LNCaP clone FGC (cell line): ENCODE measurements around the gene CDKAL1.

ENCODE experiments used
- DNase-seq: peaks from one replicate; pipeline ENCODE4 v3.0.0-alpha.2; 2011; ENCODE audit warnings: low read depth
- H3K4me3 ChIP-seq: 2 replicates; pipeline ENCODE4 v1.5.1; 2011; ENCODE audit warnings: mild to moderate bottlenecking, low read depth, low read length, control low read depth
- CTCF ChIP-seq: IDR thresholded peaks from 2 replicates; pipeline ENCODE4 v1.5.1; 2012; ENCODE audit warnings: mild to moderate bottlenecking; ENCODE audit not compliant: control insufficient read depth, insufficient read depth; ENCODE audit errors: extremely low read depth

The CDKAL1 gene

GRCh38 chr6:21199262-21199661, 665.0 kb downstream of the CDKAL1 start:
- no peak for TF ChIP-seq CTCF
- H3K4me3 ChIP-seq, result no peak overlapping the region
- no peak for DNase-seq

DNA sequence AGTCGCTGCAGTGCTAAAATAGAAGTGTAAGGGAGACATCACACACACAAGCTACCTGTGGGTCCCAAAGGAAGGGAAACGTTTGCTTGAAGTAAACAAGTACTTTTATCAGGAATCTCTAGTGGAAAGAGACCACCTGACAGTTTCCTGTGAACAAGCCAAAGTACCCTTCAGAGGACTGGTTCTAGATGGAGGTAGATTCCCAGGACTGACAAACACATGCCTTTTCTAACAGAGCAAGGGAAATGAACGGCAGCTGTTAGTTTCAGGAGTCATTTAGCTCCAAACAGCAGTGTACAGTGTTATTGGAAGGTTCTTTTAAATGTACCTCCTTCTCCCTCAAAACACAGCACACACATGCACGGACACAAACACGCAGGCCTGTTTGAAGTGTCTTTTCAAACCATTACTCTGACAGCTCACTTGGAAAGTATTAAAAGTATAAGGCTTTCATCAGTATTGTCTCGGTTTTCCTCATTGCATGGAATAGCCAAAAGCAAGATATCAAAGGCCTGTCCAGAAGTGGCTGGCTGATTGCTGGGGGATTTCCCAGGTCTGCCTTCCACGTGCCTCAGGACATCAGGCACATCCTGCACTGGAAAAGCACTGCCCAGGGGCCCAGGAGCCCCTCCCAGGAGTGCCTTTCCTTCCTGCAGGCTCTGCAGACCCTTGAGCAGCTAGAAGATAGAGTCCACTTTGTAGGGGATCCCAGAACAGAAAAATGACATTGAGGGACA, 666.0 kb downstream of the CDKAL1 start:
- TF ChIP-seq CTCF, result no peak
- DNase-seq, result no peak
- H3K4me3 ChIP-seq, result no peak overlapping the region

DNA sequence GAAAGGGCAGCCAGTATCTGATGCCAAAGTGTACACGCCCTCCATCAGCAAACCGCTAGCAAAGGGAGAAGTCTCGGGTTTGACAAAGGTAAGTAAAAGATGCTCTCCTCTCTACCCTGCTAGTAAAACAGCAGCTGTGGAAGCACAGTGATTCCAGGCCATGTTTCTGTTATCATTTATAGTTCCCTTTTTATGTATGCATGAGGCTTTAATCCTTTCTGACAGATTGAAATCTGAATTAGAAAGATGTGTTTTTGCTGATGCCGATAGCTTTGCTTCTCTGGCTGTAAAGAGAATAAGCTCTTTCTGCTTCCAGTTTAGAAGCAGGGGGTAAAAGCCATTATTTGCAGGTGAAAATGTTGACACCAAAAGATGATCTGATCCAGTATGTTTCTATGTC, 666.9 kb downstream of the CDKAL1 start:
- no peak overlapping the region for H3K4me3 ChIP-seq
- no peak for DNase-seq
- TF ChIP-seq CTCF, result no peak

DNA sequence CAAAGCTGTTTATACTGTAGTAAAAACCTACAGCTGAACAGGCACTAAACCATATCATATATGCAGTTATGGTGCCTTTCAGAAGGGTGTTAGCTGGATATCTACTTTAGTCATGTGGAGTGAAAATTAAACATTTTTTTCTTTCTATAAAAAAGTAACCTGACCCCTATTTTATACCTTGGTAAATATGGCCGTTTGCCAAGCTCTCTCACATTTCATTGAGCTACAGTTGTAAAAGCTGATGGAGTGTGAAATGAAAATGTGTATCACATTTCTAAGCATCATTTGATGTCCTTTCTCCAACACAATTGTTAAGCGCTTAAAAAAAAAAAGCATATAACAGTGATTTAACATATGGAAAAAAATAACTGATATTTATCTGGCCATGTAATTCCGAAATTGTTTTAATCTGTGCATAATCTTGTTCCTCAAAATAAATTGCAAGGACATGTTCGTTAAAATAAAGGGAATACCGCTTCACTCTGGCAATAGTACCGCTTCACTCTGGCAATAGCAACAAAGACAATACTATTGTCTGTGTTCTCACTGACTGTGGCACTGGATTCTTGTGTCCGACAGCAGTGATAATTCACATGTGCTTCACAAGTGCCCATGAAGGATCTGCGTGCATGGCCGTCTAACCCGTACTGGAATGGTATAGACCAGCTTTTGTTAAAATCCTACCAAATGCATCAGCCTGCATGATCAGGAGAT, 667.5 kb downstream of the CDKAL1 start:
- peak; percentile 52 for DNase-seq
- TF ChIP-seq CTCF, result no peak
- no peak overlapping the region for H3K4me3 ChIP-seq

DNA sequence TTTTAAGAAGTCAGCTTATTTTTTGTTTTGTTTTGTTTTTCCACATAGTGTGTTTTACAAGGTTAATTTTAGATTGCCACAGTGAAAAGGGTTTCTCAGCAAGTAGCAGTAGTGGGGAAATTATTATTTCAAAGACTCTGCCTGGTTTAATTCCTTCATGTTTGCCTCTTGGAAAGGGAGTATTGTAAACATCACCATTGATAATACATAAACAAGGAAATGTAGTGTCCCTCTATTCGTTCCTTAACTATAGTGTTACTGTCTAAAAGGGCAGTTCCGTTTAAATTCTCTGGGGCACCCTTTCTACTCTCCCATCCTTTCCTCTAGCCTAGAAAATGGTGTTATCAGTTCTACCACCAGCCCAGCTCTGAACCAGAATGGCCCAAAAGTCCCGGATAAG, 668.3 kb downstream of the CDKAL1 start:
- no peak overlapping the region for H3K4me3 ChIP-seq
- DNase-seq, result no peak
- no peak for TF ChIP-seq CTCF

DNA sequence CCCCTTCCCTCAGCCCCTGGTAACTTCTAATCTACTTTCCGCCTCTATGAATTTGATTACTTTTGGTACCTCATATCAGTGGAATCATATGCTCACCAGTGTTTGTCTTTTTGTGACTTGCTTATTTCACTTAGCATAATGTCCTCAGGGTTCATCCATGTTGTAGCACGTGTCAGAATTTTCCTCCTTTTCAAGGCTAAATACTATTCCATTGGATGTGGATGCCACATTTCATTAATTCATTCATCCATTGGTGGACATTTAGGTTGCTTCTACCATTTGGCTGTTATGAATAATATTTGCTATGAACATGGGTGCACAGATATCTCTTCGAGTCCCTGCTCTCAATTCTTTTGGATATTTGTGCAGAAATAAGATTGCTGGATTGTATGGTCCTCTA, 670.7 kb downstream of the CDKAL1 start:
- TF ChIP-seq CTCF, result no peak
- no peak overlapping the region for H3K4me3 ChIP-seq
- no peak for DNase-seq
